GM21717 (cell line): ENCODE measurements around the gene HAUS5.
"Not testable (repeated sequence)": the region's sequence is repeated elsewhere in the genome, so short reads cannot be mapped to it uniquely, and the experiment has no call there.

Experiments used
- ATAC-seq: cut with Tn5 transposase; IDR thresholded peaks from one replicate; pipeline ENCODE4 v1.9.1; 2021; ENCODE audit warnings: mild to moderate bottlenecking, moderate library complexity; ENCODE audit not compliant: unreplicated experiment

Gene HAUS5

GRCh38 chr19:35612559-35613321 is at the start of gene HAUS5:
HAUS5 (plus strand) TSS chr19:35612735; CDS start chr19:35612795, 60 bp downstream.
- ATAC-seq: peak; percentile 64

GRCh38 chr19:35562776-35563175 is 49.8 kb upstream of the HAUS5 start:
- ATAC-seq: no peak

GRCh38 chr19:35563207-35563829 is 49.2 kb upstream of the HAUS5 start, which contains the start of gene ATP4A:
ATP4A (minus strand) TSS chr19:35563658; CDS start chr19:35563629, 29 bp downstream.
- ATAC-seq: no peak

- ATAC-seq: no peak
Measured at GRCh38 chr19:35565016-35565856, 47.3 kb upstream of the HAUS5 start.

- no peak for ATAC-seq
Measured at GRCh38 chr19:35566738-35567137, 45.8 kb upstream of the HAUS5 start.

- ATAC-seq: no peak
Measured at GRCh38 chr19:35569281-35569781, 43.2 kb upstream of the HAUS5 start.

GRCh38 chr19:35571406-35571965 is 41.0 kb upstream of the HAUS5 start:
- no peak for ATAC-seq

- no peak for ATAC-seq
Measured at GRCh38 chr19:35577918-35578317, 34.6 kb upstream of the HAUS5 start.

- no peak for ATAC-seq
Measured at GRCh38 chr19:35578707-35579106, 33.8 kb upstream of the HAUS5 start.

- no peak for ATAC-seq
Measured at GRCh38 chr19:35582760-35583159, 29.8 kb upstream of the HAUS5 start.

- ATAC-seq: no peak
Measured at GRCh38 chr19:35585848-35586247, 26.7 kb upstream of the HAUS5 start, which contains the start of gene PMIS2. PMIS2 (plus strand) TSS chr19:35586173; CDS start chr19:35586260, 87 bp downstream.

- no peak for ATAC-seq
Measured at GRCh38 chr19:35587321-35587720, 25.2 kb upstream of the HAUS5 start.

- no peak for ATAC-seq
Measured at GRCh38 chr19:35590875-35591274, 21.7 kb upstream of the HAUS5 start.

GRCh38 chr19:35592226-35592625 is 20.3 kb upstream of the HAUS5 start:
- ATAC-seq: no peak

GRCh38 chr19:35595026-35595425 is 17.5 kb upstream of the HAUS5 start:
- ATAC-seq: not testable (repeated sequence)

- ATAC-seq: no peak
Measured at GRCh38 chr19:35595928-35596327, 16.6 kb upstream of the HAUS5 start.

GRCh38 chr19:35596366-35596999 is 16.1 kb upstream of the HAUS5 start:
- ATAC-seq: no peak

- no peak for ATAC-seq
Measured at GRCh38 chr19:35601971-35602370, 10.6 kb upstream of the HAUS5 start.

- not testable (repeated sequence) for ATAC-seq
Measured at GRCh38 chr19:35604436-35604835, 8.1 kb upstream of the HAUS5 start.

GRCh38 chr19:35607170-35607569 is 5.4 kb upstream of the HAUS5 start:
- not testable (repeated sequence) for ATAC-seq
